HG02884 (cell line): Measurements from ENCODE around the gene ZNF581.
A peak's percentile ranks its signal among the peaks of the same experiment; 100 is the strongest.

ENCODE experiments used
- ATAC-seq: cut with Tn5 transposase; IDR thresholded peaks from one replicate; pipeline ENCODE4 v1.9.1; 2021; ENCODE audit warnings: mild to moderate bottlenecking, moderate library complexity; ENCODE audit not compliant: unreplicated experiment

ZNF581 gene, protein sequence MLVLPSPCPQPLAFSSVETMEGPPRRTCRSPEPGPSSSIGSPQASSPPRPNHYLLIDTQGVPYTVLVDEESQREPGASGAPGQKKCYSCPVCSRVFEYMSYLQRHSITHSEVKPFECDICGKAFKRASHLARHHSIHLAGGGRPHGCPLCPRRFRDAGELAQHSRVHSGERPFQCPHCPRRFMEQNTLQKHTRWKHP

DNA sequence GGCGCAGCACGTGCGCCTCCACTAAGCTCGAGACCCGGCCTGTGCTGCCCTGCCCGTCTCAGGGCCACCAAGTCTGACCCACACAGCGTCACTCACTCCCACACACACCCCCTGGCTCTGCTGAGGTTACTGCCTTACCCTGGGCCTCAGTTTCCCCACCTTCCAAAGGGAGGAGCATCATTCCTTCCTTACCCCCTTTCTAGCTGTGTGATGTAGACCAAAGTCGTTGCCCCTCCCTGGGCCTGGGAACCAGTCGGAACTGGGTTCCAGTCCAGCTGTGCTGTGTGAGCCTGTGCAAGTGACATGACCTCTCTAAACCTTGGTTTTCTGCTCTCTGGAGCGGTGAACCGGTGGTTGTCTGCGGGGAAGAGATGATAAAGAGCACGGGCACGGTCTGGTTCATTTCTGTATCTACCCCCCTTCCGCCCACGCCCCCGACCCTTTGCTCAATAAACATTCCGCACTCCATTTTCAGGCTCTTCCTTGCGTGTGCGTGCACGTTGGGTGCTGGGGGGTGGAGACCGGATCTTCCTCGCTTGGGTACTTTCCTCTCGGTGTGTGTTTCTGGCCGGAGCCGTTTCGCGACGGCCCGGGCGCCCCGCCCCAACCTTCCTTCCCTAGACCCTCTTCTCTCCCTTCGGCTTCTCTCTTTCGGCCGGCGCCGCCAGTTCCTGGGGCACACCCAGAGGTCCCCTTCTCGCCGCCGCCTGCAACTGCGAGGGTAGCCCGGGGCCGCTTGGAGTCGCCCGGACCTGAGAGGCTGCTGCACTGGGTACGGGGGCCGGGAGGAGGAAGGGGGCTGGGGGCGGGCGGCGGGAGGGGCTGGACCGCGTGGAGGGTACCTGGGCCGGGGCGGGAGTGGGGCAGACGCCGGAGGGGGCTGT lies at the start of gene ZNF581:
TSS of gene ZNF581 (plus strand) at position 647 of the 884 bp plus-strand sequence. CDS start 923 bp downstream, outside the sequence.
- no peak for ATAC-seq

DNA sequence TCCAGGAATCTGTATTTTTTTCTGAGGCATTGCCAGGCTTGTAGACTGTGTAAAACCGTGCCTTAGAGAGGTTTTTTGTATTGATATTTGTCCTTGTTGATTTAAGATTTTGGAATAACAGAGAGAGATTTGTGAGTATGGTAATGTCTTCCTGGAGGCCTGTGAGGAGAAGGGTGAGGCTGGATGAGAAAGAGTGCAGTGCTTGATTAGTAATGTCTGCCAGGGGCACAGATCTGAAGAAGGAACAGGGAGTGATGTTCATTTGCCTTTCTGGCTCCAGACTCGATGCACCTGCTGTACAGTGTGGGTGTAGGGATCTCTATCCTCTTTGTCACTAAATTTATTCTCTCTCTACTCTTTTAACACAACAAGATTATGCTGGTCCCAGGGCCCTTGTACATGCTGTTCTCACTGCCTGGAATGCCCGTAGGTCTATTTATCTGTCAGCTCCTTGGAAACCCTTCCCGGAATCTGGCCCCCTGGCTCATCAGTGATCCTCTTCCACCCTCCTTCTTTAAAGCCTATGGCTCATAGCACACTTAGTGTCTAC lies 48.4 kb upstream of the ZNF581 start:
- no peak for ATAC-seq

DNA sequence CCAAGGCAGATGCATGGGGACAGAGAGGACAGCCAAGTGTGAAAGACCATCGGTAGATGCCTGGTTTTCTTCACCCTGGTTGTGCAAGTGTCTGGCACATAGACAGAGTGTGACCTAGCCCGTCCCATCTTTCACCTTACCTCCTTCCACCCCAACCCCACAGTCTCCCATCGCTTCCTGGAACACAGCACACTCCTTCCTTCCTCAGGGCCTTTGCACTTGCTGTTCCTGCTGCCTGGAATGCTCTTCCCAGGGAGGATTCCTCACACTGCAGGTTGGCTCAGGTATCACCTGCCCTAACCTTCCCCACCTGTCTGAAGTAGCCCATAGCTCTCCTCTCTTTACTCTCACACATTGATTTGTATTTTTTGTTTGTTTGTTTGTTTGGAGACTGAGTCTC lies 47.1 kb upstream of the ZNF581 start:
- ATAC-seq: no peak

DNA sequence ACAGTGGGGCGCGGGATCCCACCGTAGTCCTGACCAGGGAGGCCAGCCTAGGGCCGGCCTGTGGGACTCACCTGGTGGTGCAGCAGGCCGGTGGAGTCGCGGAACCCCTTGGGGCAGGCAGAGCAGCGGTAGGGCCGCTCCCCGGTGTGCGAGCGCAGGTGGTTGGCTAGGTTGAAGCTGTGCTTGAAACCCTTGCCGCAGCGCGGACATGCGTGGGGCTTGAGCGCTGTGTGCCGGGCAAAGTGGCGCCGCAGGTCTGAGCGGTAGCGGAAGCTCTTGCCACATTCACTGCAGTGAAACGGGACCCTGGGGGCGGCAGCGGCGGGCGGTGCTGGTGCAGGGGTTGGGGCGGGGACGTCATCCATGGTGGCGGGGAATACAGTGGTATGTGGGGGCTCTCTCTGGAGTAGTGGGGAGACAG lies 45.9 kb upstream of the ZNF581 start:
- ATAC-seq: no peak

DNA sequence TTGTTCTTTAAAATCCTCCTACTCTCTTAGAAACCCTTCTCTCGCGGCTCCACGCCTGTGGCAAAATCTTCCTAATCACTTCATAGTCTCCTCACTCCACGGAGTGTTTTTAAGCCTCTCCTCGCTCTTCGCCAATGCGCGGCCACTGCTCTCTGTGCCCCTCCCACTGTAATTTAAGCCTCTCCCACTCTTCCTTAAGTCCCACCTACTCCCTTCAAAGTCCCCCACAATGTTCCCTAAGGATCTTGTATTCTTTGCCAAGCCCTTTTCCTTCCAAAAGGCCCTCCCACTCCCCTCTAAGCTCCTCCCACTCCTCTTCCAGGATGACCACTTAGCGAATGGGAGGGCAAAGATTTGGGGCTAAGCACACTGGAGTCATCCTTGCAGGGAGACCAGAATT lies 45.4 kb upstream of the ZNF581 start:
- ATAC-seq: no peak

DNA sequence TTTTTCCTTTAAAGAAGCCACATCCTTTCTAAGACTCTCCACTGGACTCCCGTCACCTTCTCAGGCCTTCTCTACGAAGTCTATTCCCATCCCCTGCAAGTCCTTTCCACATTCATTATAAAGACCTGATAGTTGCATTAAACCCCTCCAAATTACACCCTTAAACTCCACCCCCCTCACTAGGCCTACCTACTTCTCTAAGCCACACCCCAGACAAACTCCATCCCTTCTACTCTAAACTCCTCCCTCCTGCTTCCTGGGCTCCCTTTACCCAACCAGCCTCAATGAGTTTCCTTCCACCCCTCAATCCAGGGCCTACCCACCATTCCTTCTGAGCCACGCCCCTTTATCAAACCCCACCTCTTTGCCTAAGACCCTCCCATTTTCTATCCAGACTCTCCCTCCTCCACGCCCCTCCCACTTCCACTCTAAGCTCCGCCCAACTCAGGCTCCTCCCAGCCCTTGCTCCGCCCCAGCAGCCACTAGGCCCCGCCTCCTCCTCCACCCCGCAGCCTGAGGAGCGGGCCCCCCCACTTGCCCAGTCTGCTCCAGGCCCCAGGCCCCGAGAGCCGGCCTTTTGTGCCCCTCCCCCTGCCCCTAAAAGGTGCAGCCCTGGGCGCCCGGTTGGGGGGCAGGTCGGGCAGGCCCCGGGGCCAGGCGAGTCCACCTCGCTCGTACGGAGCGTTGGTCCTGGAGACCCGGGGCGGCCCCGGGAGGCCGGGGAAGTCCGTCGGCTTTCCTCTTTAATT lies 44.6 kb upstream of the ZNF581 start:
- peak; percentile 39 for ATAC-seq

DNA sequence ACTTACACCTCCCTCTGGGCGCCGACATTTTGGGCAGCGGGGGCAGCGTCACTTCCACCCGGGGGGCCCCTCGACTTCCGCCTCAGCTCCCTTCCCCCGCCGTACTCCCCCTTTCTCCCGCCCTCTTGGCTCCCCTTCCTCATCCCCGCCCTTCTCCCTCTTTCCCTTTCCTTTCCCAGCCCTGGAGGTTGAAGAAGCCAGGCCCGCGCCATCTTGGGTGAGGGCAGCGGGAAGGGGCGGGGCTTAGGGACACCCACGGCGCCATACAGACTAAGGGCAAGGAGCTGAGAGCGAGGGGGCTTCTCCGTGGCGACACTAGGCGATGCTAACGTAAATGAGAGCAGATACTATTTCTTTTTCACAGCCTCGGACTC lies 44.0 kb upstream of the ZNF581 start, which contains the start of gene FIZ1:
TSS of gene FIZ1 (minus strand) at position 50 of the 374 bp plus-strand sequence. CDS start 1,652 bp downstream, outside the sequence.
- peak; percentile 39 for ATAC-seq

DNA sequence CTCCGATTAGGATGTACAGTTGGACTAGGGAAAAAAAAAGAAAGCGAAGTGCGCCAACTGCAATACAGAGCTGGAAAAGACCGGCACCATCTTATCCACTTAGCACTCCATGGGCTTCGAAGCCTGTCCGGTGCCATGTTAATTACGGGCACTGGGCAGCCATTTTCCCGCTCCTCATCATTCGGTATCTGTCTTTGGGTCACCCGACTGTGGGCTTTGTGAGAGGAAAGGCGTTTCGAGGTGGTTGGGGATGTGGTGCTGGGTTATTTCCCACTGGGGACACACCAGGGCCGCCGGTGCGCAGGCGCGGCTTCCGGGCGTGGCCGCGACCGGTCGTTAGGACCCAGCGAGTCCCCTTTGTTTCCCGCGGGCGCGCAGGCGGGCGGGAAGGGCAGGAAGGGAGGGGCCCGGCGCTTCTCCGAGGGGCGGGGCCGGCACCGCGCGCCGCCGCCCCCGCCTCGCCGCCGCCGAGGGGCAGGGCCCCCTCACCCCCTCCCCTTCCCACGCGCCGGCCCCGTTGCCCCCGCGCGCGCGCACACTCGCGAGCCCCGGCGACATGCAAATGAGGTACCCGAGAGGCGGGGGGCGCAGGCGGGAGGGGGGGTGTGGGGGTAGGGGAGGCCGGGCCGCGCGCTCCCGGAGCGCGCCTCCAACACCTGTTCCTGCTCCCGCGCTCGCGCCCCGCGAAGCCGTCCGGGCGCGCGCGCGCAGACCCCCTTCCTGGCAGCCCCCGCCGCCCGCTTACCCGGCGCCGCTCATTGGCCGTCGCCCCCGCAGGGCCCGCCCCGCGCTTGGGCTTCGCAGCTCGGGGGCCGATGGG lies 43.4 kb upstream of the ZNF581 start, which contains the start of gene ZNF524:
TSS of gene ZNF524 (plus strand) at position 447 of the 820 bp plus-strand sequence. CDS start 1,825 bp downstream, outside the sequence.
- peak; percentile 36 for ATAC-seq

DNA sequence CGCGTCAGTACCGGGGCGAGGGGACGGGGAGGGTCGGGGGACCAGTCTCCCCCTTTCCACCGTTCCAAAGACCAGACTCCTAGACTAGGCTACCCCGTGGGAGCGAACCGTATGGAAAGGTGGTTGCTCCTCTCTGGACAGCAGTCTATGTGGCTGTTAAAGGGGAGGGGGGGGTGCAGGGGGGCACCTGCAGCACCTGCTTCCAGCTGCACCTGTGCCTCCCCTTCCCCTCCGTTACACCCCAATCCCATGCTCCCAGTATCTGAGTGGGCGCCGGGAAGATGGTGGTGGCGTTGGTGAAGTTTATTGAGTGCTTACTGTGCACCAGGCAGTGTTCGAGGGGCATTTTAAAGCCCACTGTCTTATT lies 42.8 kb upstream of the ZNF581 start:
- no peak for ATAC-seq

DNA sequence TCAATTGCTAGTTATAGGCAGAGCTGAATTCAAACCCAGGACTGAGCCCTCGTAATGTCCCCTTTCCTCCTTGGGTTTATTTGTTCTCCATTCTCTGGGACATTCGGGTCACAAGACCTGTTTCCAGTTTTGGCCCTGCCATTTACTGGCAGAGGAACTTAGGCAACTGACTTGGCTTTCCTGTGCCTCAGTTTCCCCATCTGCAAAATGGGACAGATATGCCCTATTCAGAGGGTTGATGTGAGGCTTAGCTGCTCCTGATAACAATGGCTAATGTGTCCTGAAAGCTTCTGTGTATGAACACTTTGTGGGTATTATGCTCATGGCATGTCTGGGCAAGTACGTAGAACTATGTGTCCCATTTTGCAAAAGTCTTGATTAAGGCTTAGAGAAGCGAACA lies 42.4 kb upstream of the ZNF581 start:
- no peak for ATAC-seq

DNA sequence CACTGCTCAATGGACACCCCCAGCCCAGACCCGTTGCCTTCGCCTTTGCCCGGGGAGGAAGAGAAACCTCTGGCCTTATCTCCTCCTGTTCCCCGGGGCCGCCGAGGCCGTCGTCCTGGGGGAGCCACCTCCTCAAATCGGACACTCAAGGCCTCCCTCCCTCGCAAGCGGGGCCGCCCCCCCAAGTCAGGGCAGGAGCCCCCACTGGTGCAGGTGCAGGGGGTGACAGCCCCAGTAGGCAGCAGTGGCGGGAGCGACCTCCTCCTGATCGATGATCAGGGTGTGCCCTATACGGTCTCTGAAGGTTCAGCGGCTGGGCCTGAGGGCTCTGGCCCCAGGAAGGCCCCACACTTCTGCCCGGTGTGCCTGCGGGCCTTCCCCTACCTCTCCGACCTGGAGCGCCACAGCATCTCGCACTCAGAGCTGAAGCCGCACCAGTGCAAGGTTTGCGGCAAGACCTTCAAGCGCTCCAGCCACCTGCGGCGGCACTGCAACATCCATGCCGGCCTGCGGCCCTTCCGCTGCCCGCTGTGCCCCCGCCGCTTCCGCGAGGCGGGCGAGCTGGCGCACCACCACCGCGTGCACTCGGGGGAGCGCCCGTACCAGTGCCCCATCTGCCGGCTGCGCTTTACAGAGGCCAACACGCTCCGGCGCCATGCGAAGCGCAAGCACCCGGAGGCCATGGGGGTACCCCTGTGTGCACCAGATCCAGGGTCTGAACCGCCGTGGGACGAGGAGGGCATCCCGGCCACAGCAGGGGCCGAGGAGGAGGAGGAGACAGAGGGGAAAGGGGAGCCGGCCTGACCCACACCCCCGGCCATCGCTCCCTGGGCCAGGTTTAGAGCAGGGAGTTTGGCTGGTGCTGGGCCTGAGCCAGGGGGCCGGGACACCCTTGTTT lies 41.1 kb upstream of the ZNF581 start:
- no peak for ATAC-seq

DNA sequence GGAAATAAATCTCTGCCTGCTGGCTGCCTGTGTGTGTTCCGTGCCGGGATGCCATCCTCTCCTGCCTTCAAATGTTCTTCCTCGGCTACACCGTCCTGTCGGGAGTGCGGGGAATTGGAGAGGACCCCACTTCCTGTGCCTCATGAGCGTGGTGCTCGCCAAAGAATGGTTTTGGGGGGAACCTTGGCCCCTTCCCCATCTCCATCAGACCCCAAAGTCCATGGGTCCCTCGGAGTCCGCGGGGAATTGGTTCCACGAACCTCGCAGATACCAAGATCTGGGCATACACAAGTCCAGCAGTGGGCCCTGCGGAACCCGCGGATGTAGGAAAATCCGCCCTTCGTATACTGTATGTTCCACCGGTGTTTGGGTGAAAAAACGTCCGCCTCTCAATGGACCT lies 40.3 kb upstream of the ZNF581 start:
- no peak for ATAC-seq

DNA sequence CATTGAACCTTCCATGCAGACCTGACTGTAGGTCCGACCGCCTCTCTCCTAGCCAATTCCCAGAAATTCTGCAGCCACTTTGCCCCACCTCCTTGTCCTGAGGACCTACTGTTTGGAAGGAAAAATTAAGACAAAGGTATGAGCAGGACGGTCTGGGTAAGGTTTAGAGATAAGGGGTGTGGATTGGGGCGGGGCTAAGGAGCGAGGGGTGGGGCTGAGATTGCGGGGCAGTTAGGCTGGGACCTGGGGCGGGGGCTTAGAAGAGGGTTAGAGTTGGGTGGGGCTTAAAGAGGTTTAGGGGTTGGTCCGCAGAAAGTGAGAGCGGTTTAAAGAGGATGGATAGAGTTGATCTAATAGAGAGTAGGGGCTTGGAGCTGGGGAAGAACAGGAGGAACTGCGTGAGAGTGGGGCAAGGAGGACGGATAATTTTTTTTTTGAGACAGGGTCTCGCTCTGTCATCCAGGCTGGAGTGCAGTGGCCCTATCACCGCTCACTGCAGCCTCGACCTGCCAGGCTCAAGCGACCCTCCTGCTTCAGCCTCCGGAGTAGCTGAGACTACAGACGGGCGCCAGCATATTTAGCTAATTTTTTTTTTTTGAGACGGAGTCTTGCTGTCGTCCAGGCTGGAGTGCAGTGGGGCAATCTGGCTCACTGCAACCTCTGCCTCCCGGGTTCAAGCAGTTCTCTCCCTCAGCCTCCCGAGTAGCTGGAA lies 39.7 kb upstream of the ZNF581 start:
- ATAC-seq: no peak

DNA sequence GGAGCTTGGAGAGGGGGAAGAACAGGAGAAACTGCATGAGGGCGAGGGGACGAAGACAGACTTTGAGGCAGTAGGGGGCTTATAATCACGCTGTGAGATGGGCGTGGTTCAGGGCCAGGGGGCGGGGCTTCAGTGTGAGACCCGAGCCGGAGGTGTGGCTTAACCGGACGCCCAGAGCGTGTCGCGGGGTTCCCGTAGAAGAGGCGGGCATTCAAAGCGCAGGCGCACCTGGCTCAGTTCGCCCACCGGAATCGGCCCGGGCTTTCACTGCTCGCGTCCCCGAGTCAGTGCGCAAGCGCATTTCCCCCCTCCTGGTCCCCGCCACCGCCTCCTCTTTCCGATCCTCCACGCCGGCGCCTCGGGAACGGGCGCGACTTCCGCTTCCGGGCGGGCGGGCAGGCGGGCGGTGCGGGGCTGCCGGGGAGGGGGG lies 38.2 kb upstream of the ZNF581 start:
- ATAC-seq: peak; percentile 55

DNA sequence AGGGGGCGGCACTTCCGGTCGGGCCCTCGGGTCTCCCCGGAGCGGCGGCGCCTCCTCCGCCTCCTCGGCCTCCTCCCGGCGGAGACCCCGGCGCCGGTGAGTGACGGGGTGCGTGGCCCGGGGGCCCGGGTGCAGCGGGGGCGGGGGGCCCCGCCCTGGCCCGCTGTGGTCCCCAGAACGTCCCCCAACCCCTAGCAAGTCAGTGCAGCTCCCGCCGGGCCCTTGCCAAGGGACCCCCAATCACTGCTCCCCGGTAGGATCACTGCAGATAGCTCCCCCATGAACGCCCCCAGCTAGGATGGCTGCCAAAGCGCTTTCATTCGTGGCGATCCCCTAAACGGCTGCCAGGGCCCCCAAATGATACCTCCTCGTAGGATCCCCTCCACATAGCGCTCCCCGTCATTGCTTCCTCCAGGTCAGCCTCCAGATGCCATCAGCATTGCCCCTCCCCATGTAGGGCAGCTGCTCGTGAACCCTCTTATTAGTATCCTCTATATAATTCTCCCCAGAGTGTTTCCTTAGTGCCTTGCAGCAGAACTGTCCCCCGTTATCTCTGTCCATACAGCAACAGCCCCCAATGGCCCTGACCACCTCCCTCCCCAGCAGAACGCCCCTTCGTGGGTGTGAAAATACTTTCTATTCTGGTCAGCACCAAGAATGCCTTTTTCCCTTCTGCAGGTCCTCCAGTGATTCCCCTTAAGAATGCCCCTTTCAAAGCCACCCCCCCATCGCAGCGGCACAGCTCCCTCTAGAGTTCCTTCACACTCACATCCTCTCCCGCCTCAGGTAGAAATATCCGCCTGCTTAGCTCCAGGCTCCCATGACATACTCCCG lies 37.6 kb upstream of the ZNF581 start, which contains the start of gene ZNF865:
TSS of gene ZNF865 (plus strand) at position 11 of the 834 bp plus-strand sequence. CDS start 7,972 bp downstream, outside the sequence.
- ATAC-seq: no peak

DNA sequence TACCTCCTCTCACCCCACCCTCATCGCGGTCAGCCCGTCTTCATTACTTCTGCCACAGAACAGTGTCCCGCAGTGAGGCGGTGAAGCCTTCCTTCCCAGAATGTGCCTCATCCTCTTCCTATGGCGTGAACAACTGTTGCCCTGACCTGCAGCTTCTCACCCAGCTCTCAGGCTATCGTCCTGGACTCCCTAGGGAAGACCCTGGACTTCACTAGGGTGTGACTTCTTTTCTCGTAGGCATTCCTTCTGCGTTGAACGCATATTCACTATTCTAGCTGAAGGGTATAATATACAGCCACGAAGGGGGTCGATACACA lies 37.0 kb upstream of the ZNF581 start:
- ATAC-seq: no peak

DNA sequence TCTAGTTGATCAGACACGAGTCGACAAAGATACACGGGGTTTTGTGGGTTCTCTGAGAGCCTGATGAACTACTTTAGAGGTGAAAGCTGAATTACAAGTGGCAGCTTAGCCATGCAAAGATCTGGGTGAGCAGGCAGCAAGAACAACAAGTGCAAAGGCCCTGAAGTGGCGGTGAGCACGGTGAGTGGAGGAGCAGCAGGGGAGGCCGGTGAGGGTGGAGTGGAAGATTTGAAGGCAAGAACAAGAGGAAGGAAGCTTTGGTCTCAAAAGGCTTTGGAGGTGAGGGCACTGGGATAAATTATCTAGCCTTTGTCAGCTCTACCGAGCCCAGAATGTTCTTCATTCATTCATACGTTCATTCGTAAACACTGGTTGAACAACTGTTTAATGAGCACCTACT lies 36.6 kb upstream of the ZNF581 start:
- ATAC-seq: no peak

DNA sequence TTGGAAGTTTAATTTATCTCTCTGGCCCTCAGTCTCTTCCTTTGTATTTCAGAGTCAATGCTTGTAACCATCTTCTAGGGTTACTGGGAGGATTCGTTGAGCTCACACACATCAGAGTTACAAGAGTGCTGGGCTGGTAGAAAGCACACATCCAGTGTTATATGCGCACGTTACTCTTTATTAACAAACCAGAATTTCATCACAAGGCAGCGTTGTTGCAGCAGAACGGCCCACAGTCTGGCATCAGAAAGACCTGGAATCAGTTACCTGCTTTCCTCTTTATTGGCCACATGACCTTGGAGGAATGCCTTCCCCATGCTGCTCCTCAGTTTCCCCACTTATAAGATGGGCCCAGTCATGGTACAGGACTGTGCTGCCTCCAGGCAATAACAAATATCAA lies 34.1 kb upstream of the ZNF581 start:
- no peak for ATAC-seq
